HepG2 (cell line): ENCODE data around the gene GPATCH4. TPM values are rescaled to one million over a fixed set of nuclear protein-coding genes. Genes with fewer than 3 reads are reported as not detected.

Experiments used
- ATAC-seq: fragments of 200-7000 bp; cut with Tn5 transposase; 3 replicates; pipeline ENCODE4 v1.9.1; 2020; ENCODE audit warnings: mild to moderate bottlenecking, moderate library complexity
- BruUV-seq: library from RNA; stranded (reverse); fragments of 400-500 nt; replicated peaks from 2 replicates; lab custom pipeline; 2021; lab: Mats Ljungman, UMichigan
- CTCF ChIA-PET: fragments of 300-600 bp; formaldehyde crosslinking; extraction: SDS; loops from one replicate; lab custom pipeline; 2021; ENCODE audit warnings: low total read pairs, inconsistent platforms, low intra/inter-chr PET ratio; lab: Yijun Ruan, JAX
- POLR2A ChIA-PET: fragments of 350-600 bp; sonication (Branson Sonifier 250); formaldehyde crosslinking; loops from one replicate; lab custom pipeline; 2020; ENCODE audit warnings: antibody characterized with exemption, inconsistent platforms; lab: Yijun Ruan, JAX
- DNase-seq: peaks from one replicate; pipeline ENCODE4 v3.0.0-alpha.2; 2015; ENCODE audit warnings: low spot score
- FAIRE-seq: peaks from 3 replicates; lab custom pipeline; 2011; peaks lifted over from hg19 to GRCh38; lab: Jason Lieb, UNC
- H2AFZ ChIP-seq: one replicate; pipeline ENCODE4 v1.6.1; 2011; ENCODE audit warnings: low read length, inconsistent platforms
- H3K27ac ChIP-seq: fragments of 300-600 bp; 3 replicates; pipeline ENCODE4 v1.8.0; 2011; ENCODE audit warnings: mixed run types, mild to moderate bottlenecking, mixed read lengths, low read length, inconsistent platforms; ENCODE audit not compliant: insufficient read depth; ENCODE audit errors: extremely low read length
- H3K27me3 ChIP-seq, 2 experiments: fragments of 200-600 bp in 1 of 2; 2 replicates in 1 of 2; 3 replicates in 1 of 2; pipeline versions ENCODE4 v1.6.0 to v1.8.0; 2011; ENCODE audit warnings: low read length in 2 of 2, mild to moderate bottlenecking in 2 of 2, moderate library complexity in 2 of 2, inconsistent platforms in 1 of 2; ENCODE audit not compliant: insufficient read depth in 2 of 2, control insufficient read depth in 1 of 2
- H3K36me3 ChIP-seq, 2 experiments: fragments of 200-600 bp in 1 of 2; replicated peaks in 1 of 2; 2 replicates in 1 of 2; 3 replicates in 1 of 2; pipeline versions ENCODE4 v1.5.1 to v1.8.0; 2011; ENCODE audit warnings: low read length in 2 of 2, inconsistent platforms in 1 of 2; ENCODE audit not compliant: insufficient read depth in 2 of 2, control insufficient read depth in 1 of 2
- H3K4me1 ChIP-seq: 2 replicates; pipeline ENCODE4 v1.5.1; 2012; ENCODE audit warnings: low read length, inconsistent platforms; ENCODE audit not compliant: insufficient read depth
- H3K4me2 ChIP-seq: 2 replicates; pipeline ENCODE4 v1.6.0; 2011; ENCODE audit warnings: low read depth, low read length, inconsistent platforms
- H3K4me3 ChIP-seq, 3 experiments: fragments of 200-600 bp in 1 of 3; sonication (generic), shearing (Covaris generic) in 1 of 3; replicated peaks in 1 of 3; 2 replicates each; pipeline ENCODE4 v1.5.1; 2011 to 2016; ENCODE audit warnings: low read length in 3 of 3, inconsistent platforms in 2 of 3, low read depth in 2 of 3, mild to moderate bottlenecking in 2 of 3, control low read depth in 1 of 3, mixed read lengths in 1 of 3; ENCODE audit not compliant: insufficient read depth in 1 of 3
- H3K79me2 ChIP-seq: one replicate; pipeline ENCODE4 v1.6.1; 2011; ENCODE audit warnings: low read length, inconsistent platforms; ENCODE audit not compliant: insufficient read depth
- H3K9ac ChIP-seq: 2 replicates; pipeline ENCODE4 v1.6.0; 2011; ENCODE audit warnings: mild to moderate bottlenecking, low read depth, low read length, inconsistent platforms; ENCODE audit not compliant: insufficient read depth
- H3K9me3 ChIP-seq: 2 replicates; pipeline ENCODE4 v1.5.1; 2012; ENCODE audit warnings: mild to moderate bottlenecking, low read length
- H4K20me1 ChIP-seq: 2 replicates; pipeline ENCODE4 v1.6.0; 2011; ENCODE audit warnings: inconsistent platforms, mild to moderate bottlenecking, low read length, moderate library complexity; ENCODE audit not compliant: insufficient read depth
- ARID4A ChIP-seq: sonication (generic); formaldehyde crosslinking; IDR thresholded peaks from 2 replicates; pipeline ENCODE4 v1.5.0; 2020; ENCODE audit warnings: mild to moderate bottlenecking, missing genetic modification reagents, borderline replicate concordance
- HOMEZ ChIP-seq: IDR thresholded peaks from 2 replicates; pipeline ENCODE4 v1.6.1; 2016; ENCODE audit warnings: low read depth
- NR2F2 ChIP-seq: IDR thresholded peaks from 2 replicates; pipeline ENCODE4 v1.6.1; 2012; ENCODE audit warnings: low read depth, inconsistent platforms, borderline replicate concordance
- RFXANK ChIP-seq: IDR thresholded peaks from 2 replicates; pipeline ENCODE4 v1.6.1; 2016
- WIZ ChIP-seq: sonication (generic); formaldehyde crosslinking; IDR thresholded peaks from 2 replicates; pipeline ENCODE4 v1.5.1; 2020; ENCODE audit warnings: mild to moderate bottlenecking, missing genetic modification reagents
- ZNF615 ChIP-seq: sonication (generic); formaldehyde crosslinking; IDR thresholded peaks from 2 replicates; pipeline ENCODE4 v1.5.0; 2020; ENCODE audit warnings: mild to moderate bottlenecking, missing genetic modification reagents, borderline replicate concordance
- ZNF780A ChIP-seq: sonication (generic); formaldehyde crosslinking; IDR thresholded peaks from 2 replicates; pipeline ENCODE4 v1.8.0; 2022; ENCODE audit warnings: mild to moderate bottlenecking, missing genetic modification reagents, moderate library complexity
- WGBS: methylation state at CpG from one replicate; pipeline ENCODE4 v1.1.6; 2017; ENCODE audit warnings: low lambda C conversion rate; 5-methylcytosine and 5-hydroxymethylcytosine counted together
- in situ Hi-C: cut with HindIII; loops from 2 replicates; pipeline ENCODE4 v1.10.0; 2017; ENCODE audit warnings: low pct_unique_long_range_greater_than_20kb; ENCODE audit not compliant: extremely low pct_ligation_motif_present
- intact Hi-C: fragments of 100-400 bp; cut with micrococcal nuclease; formaldehyde crosslinking; loops from one replicate; pipeline ENCODE4 v1.10.0; 2022; ENCODE audit not compliant: unreplicated experiment
- polyA plus RNA-seq, 8 experiments: library from polyadenylated mRNA; depleted of rRNA in 3 of 8; stranded (reverse) in 7 of 8; unstranded in 1 of 8; fragments of >200 nt; fragmentation: Illumina TruSeq in 4 of 8; extraction: Trizol in 4 of 8; gene quantifications; 2 replicates each; pipeline versions ENCODE4 v1.2.1 to v1.2.3, GENCODE V29; 2011 to 2016; ENCODE audit warnings: low read depth in 4 of 8, missing spikeins in 1 of 8, mixed read lengths in 1 of 8; ENCODE audit not compliant: insufficient read depth in 1 of 8
- total RNA-seq, 5 experiments: library from RNA; depleted of rRNA; stranded (reverse); fragments of >200 nt; fragmentation: Illumina TruSeq; extraction: Trizol; gene quantifications; 2 replicates each; pipeline ENCODE4 v1.2.3, GENCODE V29; 2016; ENCODE audit warnings: low read depth in 1 of 5
- TF ChIP-seq, protein P1 (sequence below): sonication (generic); formaldehyde crosslinking; IDR thresholded peaks from 2 replicates; pipeline ENCODE4 v1.4.0; 2020; ENCODE audit warnings: missing genetic modification reagents

GPATCH4 gene
- total and polyA plus RNA-seq, 2 of the 13 experiments (the other 11 are each of a cell fraction or from before 2014, with no cell fraction given): 19.2 to 37.9 TPM

DNA sequence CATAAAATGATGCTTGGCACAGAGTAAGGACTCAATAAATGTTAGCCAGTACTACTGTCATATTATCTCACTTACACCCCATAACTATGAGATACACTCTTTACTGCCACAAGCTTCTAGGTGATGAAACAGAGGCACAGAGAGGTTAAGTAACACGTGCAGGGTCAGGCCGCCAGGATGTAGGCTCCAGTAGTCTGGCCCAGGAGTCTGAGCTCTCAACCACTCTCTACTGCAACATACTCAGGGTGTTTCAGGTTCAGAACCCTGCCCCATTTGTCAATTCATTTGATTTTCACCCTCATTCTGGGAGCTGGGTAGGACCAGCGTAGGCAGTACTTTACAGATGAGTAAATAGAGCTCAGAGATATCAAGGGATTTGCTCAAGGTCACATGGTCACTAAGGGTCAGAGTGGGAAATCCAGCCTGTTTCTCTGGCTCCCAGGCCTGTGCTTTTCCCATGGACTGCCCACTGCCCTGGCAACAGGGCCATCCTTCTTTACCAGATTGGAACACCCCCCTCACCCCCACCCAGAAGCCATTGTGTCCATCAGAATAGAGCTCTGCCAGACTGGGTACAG lies 50.1 kb downstream of the GPATCH4 start:
- H3K4me3 ChIP-seq: no peak overlapping the region
- no peak overlapping the region for H3K9ac ChIP-seq
- no peaks in the 10 kb centered on the region for H4K20me1 ChIP-seq
- H3K4me1 ChIP-seq: peaks cover 15% of the 10 kb centered on the region
- no peaks in the 10 kb centered on the region for H3K9me3 ChIP-seq
- no peak overlapping the region for H3K27ac ChIP-seq
- ATAC-seq: peak; percentile 56
- in situ Hi-C loops (no loop called here), intact Hi-C loops (loop anchor here (1.0 kb wide), 1 partner anchor 21 kb away; the partner anchor contains the start of gene IQGAP3)
- peak; percentile 20 for DNase-seq
- H3K36me3 ChIP-seq: peaks cover 4 to 43% of the 10 kb centered on the region in 2 experiments; a peak in 4 of 5 replicates
- no peaks in the 10 kb centered on the region for H3K79me2 ChIP-seq
- H3K4me2 ChIP-seq: no peak overlapping the region
- H3K27me3 ChIP-seq: no peaks in the 10 kb centered on the region
- no peak overlapping the region for H2AFZ ChIP-seq
- no TSS peak for BruUV-seq
- CTCF ChIA-PET: no interaction called here
- no peak for FAIRE-seq
- POLR2A ChIA-PET: interaction anchor here (1.0 to 1.2 kb wide), 4 partner anchors 49 to 106 kb away, joined by 3 read pairs; no protein-coding TSS in a partner anchor
- WGBS: 63% methylated on average over 3 of the region's 3 CpGs
- TF ChIP-seq HOMEZ: no peak
- TF ChIP-seq, protein P1, sequence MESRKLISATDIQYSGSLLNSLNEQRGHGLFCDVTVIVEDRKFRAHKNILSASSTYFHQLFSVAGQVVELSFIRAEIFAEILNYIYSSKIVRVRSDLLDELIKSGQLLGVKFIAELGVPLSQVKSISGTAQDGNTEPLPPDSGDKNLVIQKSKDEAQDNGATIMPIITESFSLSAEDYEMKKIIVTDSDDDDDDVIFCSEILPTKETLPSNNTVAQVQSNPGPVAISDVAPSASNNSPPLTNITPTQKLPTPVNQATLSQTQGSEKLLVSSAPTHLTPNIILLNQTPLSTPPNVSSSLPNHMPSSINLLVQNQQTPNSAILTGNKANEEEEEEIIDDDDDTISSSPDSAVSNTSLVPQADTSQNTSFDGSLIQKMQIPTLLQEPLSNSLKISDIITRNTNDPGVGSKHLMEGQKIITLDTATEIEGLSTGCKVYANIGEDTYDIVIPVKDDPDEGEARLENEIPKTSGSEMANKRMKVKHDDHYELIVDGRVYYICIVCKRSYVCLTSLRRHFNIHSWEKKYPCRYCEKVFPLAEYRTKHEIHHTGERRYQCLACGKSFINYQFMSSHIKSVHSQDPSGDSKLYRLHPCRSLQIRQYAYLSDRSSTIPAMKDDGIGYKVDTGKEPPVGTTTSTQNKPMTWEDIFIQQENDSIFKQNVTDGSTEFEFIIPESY (CRISPR knock-in tag): peak; percentile 88; the same call in 1 of the 2 replicates

GRCh38 chr1:156550346-156550745 lies 50.9 kb downstream of the GPATCH4 start:
- H3K4me3 ChIP-seq: no peak overlapping the region
- no peaks in the 10 kb centered on the region for H3K9me3 ChIP-seq
- FAIRE-seq: no peak
- no peak overlapping the region for H3K4me2 ChIP-seq
- in situ Hi-C loops (no loop called here), intact Hi-C loops (no loop called here)
- H2AFZ ChIP-seq: no peak overlapping the region
- BruUV-seq: no TSS peak
- 100% methylated on average over 3 of the region's 5 CpGs for WGBS
- H3K36me3 ChIP-seq: peaks cover 1 to 38% of the 10 kb centered on the region in 2 experiments; a peak in 4 of 5 replicates
- no peaks in the 10 kb centered on the region for H3K27me3 ChIP-seq
- H4K20me1 ChIP-seq: no peaks in the 10 kb centered on the region
- no peak overlapping the region for H3K27ac ChIP-seq
- ChIA-PET POLR2A (interaction anchor here (1.1 to 1.2 kb wide), 2 partner anchors 48 to 93 kb away, joined by 3 read pairs; no protein-coding TSS in a partner anchor), CTCF (no interaction called here)
- H3K9ac ChIP-seq: no peak overlapping the region
- no peak for DNase-seq
- no peaks in the 10 kb centered on the region for H3K79me2 ChIP-seq
- H3K4me1 ChIP-seq: peaks cover 15% of the 10 kb centered on the region
- ATAC-seq: no peak
- TF ChIP-seq ZNF615: no peak
- TF ChIP-seq WIZ (CRISPR knock-in tag): no peak
- TF ChIP-seq ARID4A (CRISPR knock-in tag): no peak
- TF ChIP-seq RFXANK: no peak
- TF ChIP-seq NR2F2: no peak
- TF ChIP-seq ZNF780A: no peak
